Lower leg skin (tissue), 4 donors: ENCODE data around the gene SCN8A. TPM values are rescaled to one million over a fixed set of nuclear protein-coding genes. Genes with fewer than 3 reads are reported as not detected.

Experiments used
- DNase-seq, 2 donors: peaks; one replicate each; pipeline ENCODE4 v3.0.0-alpha.2; 2019; ENCODE audit warnings: low spot score in 2 of 2
- H3K4me3 ChIP-seq: fragments of 200-600 bp; sonication (generic); 2 replicates; pipeline ENCODE4 v1.5.1; 2017; ENCODE audit warnings: mild to moderate bottlenecking, low read depth; ENCODE audit not compliant: poor library complexity, severe bottlenecking
- CTCF ChIP-seq, 3 donors: fragments of 450-650 bp; IDR thresholded peaks; one replicate each; pipeline ENCODE4 v1.5.1; 2016; ENCODE audit warnings: antibody characterized with exemption in 3 of 3, mild to moderate bottlenecking in 3 of 3, moderate library complexity in 2 of 3
- POLR2A ChIP-seq, 2 donors: fragments of 450-650 bp; IDR thresholded peaks; one replicate each; pipeline ENCODE4 v1.6.1; 2016 to 2017; ENCODE audit warnings: antibody characterized with exemption in 2 of 2, mild to moderate bottlenecking in 1 of 2, moderate library complexity in 1 of 2
- WGBS, 2 donors: methylation state at CpG; one replicate each; pipeline ENCODE4 v1.1.5; 2018; 5-methylcytosine and 5-hydroxymethylcytosine counted together
- intact Hi-C: fragments of 100-400 bp; cut with DNase I; formaldehyde crosslinking; loops from one replicate; pipeline ENCODE4 v1.15.0; 2023; ENCODE audit warnings: low total_unique reads
- total RNA-seq, 4 donors: library from RNA; depleted of rRNA; stranded (reverse); fragments of >200 nt; gene quantifications; one replicate each; pipeline ENCODE4 v1.1.0, GENCODE V29; 2016

The SCN8A gene
- total RNA-seq, 4 donors from 2014 or later = 0.42 to 0.80 (median 0.65) TPM

GRCh38 chr12:51726931-51727330 is 135.9 kb downstream of the SCN8A start:
- no peak overlapping the region for H3K4me3 ChIP-seq
- WGBS, 2 donors = 60 to 63% methylated on average over 2 of the region's 2 CpGs
- TF ChIP-seq CTCF (IDR thresholded peaks at IDR 0.05) (no peak), POLR2A (IDR thresholded peaks at IDR 0.05) (no peak)
- no peak for DNase-seq
- intact Hi-C loops = no loop called here

GRCh38 chr12:51729331-51729730 is 138.3 kb downstream of the SCN8A start:
- intact Hi-C loops = no loop called here
- 73 to 76% methylated on average over 4 of the region's 4 CpGs for WGBS, 2 donors
- H3K4me3 ChIP-seq = no peak overlapping the region
- TF ChIP-seq CTCF (IDR thresholded peaks at IDR 0.05) (no peak), POLR2A (IDR thresholded peaks at IDR 0.05) (no peak)
- DNase-seq = no peak

GRCh38 chr12:51730745-51731144 is 139.7 kb downstream of the SCN8A start:
- no peak for DNase-seq
- TF ChIP-seq CTCF (IDR thresholded peaks at IDR 0.05) (no peak), POLR2A (IDR thresholded peaks at IDR 0.05) (no peak)
- H3K4me3 ChIP-seq = no peak overlapping the region
- WGBS, 2 donors = 48 to 50% methylated on average over 2 of the region's 2 CpGs
- intact Hi-C loops = no loop called here

GRCh38 chr12:51740536-51740935 is 149.5 kb downstream of the SCN8A start:
- H3K4me3 ChIP-seq = no peak overlapping the region
- 93 to 100% methylated on average over 2 of the region's 2 CpGs for WGBS, 2 donors
- TF ChIP-seq CTCF (IDR thresholded peaks at IDR 0.05) (no peak), POLR2A (IDR thresholded peaks at IDR 0.05) (no peak)
- intact Hi-C loops = no loop called here
- DNase-seq = no peak

- no peak for DNase-seq
- 63 to 81% methylated on average over 6 of the region's 6 CpGs for WGBS, 2 donors
- TF ChIP-seq CTCF (IDR thresholded peaks at IDR 0.05) = no peak
- no peak for TF ChIP-seq POLR2A (IDR thresholded peaks at IDR 0.05)
- H3K4me3 ChIP-seq = no peak overlapping the region
- intact Hi-C loops = no loop called here
These were observed 153.2 kb downstream of the SCN8A start for GRCh38 chr12:51744235-51744634.

- WGBS, 2 donors = 89 to 90% methylated on average over 1 of the region's 1 CpG
- DNase-seq = no peak
- H3K4me3 ChIP-seq = no peak overlapping the region
- intact Hi-C loops = no loop called here
- TF ChIP-seq POLR2A (IDR thresholded peaks at IDR 0.05) = no peak
- TF ChIP-seq CTCF (IDR thresholded peaks at IDR 0.05) = no peak
These were observed 153.9 kb downstream of the SCN8A start for GRCh38 chr12:51744957-51745356.
